Motor neuron (in vitro differentiated cells): Measurements from ENCODE around the gene LONRF2. TPM values are rescaled to one million over a fixed set of nuclear protein-coding genes. Genes with fewer than 3 reads are reported as not detected.
"Not testable (repeated sequence)": the region's sequence is repeated elsewhere in the genome, so short reads cannot be mapped to it uniquely, and the experiment has no call there.

ENCODE experiments used
- ATAC-seq, 8 experiments: fragments of 200-7000 bp; cut with Tn5 transposase; replicated peaks in 6 of 8; 2 replicates each; pipeline ENCODE4 v1.8.0; 2021; ENCODE audit warnings: mild to moderate bottlenecking in 8 of 8, moderate library complexity in 8 of 8
- H3K27ac ChIP-seq, 2 donors: fragments of 250-450 bp; sonication (Bioruptor Pico); 2 replicates each; pipeline ENCODE4 v1.9.0; 2021; ENCODE audit warnings: antibody characterized with exemption in 2 of 2, mild to moderate bottlenecking in 2 of 2, moderate library complexity in 1 of 2
- H3K4me1 ChIP-seq, 2 donors: fragments of 250-450 bp; sonication (Bioruptor Pico); replicated peaks in 1 of 2; 2 replicates each; pipeline ENCODE4 v1.6.1; 2021; ENCODE audit warnings: antibody characterized with exemption in 2 of 2, mild to moderate bottlenecking in 2 of 2, moderate library complexity in 1 of 2
- H3K4me3 ChIP-seq, 5 donors: fragments of 250-450 bp; sonication (Bioruptor Pico); 2 replicates each; pipeline ENCODE4 v1.9.0; 2021; ENCODE audit warnings: antibody characterized with exemption in 5 of 5, mild to moderate bottlenecking in 5 of 5, moderate library complexity in 4 of 5
- WGBS, 10 experiments: fragments of 450-650 bp; shearing (Covaris generic); methylation state at CpG; one replicate each; pipeline ENCODE4 v1.0.0; 2022; 5-methylcytosine and 5-hydroxymethylcytosine counted together
- in situ Hi-C, 9 experiments: fragments of 400-800 bp; cut with MboI; loops; one replicate each; pipeline ENCODE4 v1.15.0; 2021; ENCODE audit warnings: low sequenced_read_pairs in 9 of 9, low pct_unique_long_range_greater_than_20kb in 2 of 9; ENCODE audit not compliant: unreplicated experiment in 9 of 9
- total RNA-seq, 8 experiments: library from RNA; unstranded; fragments of 300-600 nt; gene quantifications; 2 replicates each; pipeline versions ENCODE4 v1.2.3 to v1.2.4, GENCODE V29; 2022

Gene LONRF2
- total RNA-seq = 10 to 100 TPM in 4 of 8 experiments, 1 to 10 TPM in 1, under 1 TPM in 3; 0.10 to 50.5 (median 9.2) TPM

DNA sequence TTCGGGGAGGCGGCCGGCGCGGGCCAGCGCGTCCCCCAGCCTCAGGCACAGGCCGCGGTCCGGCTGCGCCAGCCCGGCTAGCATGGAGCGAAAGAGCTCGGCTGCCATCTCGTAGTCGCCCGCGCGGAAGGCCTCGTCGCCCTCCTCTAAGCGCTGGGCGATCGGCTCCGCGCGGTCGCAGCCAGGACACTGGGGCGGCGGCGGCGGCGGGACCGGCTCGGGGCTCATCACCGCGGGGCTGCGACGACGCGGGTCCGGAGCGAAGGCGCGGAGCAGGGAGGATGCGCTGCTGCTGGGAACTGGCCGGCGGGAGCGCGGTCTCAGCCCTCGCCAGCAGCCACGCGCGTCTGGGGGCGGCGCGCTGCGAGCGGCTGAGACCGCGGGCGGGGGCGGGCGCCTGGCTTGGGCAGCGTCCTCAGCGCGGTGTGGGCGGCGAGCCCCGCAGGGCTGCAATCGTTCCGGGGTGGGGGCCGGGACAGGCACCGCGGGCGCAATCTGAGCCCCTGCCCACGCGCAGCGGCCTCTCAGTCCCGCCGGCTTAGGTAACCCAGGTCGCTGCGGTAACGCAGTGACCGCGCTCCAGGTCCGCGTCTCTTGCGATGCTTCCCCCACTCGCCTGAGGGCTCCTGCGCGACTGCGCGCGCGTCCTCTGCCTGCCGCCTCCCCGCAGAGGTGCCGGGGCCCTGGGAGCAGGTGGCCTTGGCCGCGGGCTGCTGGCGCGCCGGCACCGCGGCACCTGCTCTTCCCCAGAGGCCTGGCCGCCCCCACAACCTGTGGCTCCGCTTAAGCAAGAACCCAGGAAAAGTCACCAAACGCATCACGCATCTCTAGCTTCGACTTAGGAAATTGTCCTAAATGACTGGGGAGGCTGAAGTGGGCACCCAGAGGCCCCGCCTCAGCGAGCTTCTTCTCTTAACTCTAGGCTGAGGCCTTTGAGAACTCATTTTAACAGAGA is at the start of gene LONRF2:
TSS of gene LONRF2 (minus strand) at position 636 of the 955 bp plus-strand sequence. CDS start at position 228, 408 bp downstream.
- 0 to 25% (median 8%) methylated on average over 1 to 8 of the region's 113 CpGs; no CpG with 5 or more reads in 4 of the 10 experiments for WGBS, 10 experiments
- Histone ChIP-seq H3K27ac (peak within 1 kb of the TSS; percentile 66 to 78), H3K4me3 (peak within 1 kb of the TSS; percentile 56 to 78 (median 65)), H3K4me1 (peaks cover 4 to 10% of the 10 kb centered on the region in 2 donors)
- in situ Hi-C loops = no loop called here
- ATAC-seq = peak; percentile 26 to 83 (median 78)

DNA sequence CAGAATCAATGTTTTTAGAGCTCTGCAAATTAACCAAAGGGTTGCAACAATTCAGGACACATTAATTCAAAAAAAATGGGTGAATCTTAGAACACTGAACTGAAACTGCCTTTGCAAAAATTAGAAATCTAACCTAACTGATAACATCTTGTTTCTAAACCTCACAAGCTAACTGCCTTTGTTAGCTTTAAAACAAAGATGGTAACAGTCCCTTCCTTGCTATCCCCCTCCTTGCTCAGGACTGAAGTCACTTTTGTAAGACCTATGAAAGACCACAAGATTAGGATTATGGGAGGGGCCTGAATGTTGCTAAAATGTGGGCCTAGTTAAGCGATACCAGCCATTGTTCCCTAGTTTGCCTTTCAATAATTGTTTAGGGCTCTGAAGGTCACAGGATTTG is 44.9 kb upstream of the LONRF2 start:
- no peak for ATAC-seq
- in situ Hi-C loops = no loop called here
- Histone ChIP-seq H3K4me1 (no peaks in the 10 kb centered on the region), H3K27ac (no peak overlapping the region), H3K4me3 (no peak overlapping the region)
- 33 to 100% (median 78%) methylated on average over 1 of the region's 1 CpG; no CpG with 5 or more reads in 3 of the 10 experiments for WGBS, 10 experiments

DNA sequence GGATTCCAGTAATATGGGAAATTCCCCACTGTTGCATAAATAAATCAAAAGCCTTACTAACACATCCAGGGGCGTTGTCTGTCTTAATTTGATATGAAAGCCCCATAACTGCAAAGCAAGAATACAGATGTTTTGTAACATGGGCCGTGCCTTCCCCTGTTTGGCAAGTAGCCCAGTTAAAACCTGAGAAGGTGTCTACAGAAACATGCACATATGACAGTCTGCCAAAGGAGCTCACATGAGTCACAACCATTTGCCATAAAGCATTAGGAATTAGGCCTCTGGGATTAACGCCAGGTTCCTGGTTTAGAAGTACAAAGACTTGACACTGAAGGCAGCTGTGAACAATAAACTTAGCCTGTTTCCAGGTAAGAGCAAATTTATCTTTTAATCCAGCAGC is 43.1 kb upstream of the LONRF2 start:
- peak in 2 of 8 experiments; percentile 46 to 48 for ATAC-seq
- Histone ChIP-seq H3K27ac (no peak overlapping the region), H3K4me3 (no peak overlapping the region), H3K4me1 (no peaks in the 10 kb centered on the region)
- WGBS, 10 experiments = 0 to 86% (median 33%) methylated on average over 1 to 3 of the region's 3 CpGs; no CpG with 5 or more reads in 3 of the 10 experiments
- in situ Hi-C loops = no loop called here

DNA sequence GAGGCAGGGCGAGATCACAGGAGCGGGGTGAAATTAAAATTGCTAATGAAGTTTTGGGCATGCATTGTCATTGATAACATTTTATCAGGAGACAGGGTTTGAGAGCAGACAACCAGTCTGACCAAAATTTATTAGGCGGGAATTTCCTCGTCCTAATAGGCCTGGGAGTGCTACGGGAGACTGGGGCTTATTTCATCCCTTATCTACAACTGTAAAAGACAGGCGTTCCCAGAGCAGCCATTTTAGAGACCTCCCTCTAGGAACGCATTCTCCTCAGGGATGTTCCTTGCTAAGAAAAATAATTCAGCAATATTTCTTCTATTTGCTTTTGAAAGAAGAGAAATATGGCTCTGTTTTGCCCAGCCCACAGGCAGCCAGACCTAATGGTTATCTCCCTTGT is 40.0 kb upstream of the LONRF2 start:
- ATAC-seq, in situ Hi-C loops: not testable (repeated sequence)

DNA sequence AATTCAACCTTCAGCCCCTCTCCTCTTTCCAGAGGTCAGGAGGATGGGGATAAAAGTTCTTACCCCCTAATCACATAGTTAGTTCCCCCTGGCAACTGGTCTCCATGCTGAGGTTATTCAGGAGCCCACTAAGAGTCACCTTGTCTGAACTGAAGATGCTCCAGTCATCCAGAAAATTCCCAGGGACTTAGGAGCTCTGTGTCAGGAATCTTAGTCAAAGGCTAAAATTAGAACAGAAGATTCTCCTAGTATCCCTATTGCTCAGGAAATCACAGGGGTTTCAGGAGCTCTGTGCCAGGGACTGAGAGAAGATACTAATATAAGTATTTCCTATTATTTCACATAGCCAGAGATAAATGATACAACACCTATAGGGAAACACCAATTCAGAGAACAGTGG is 37.3 kb upstream of the LONRF2 start:
- in situ Hi-C loops = no loop called here
- no peak overlapping the region for H3K4me3 ChIP-seq
- H3K4me1 ChIP-seq = no peaks in the 10 kb centered on the region
- no peak for ATAC-seq
- H3K27ac ChIP-seq = no peak overlapping the region

More for the DNA sequence above, 40.0 kb upstream of the LONRF2 start:
- not testable (repeated sequence) for H3K4me3 ChIP-seq, H3K27ac ChIP-seq, H3K4me1 ChIP-seq
- 60 to 100% (median 89%) methylated on average over 1 to 7 of the region's 7 CpGs; no CpG with 5 or more reads in 1 of the 10 experiments for WGBS, 10 experiments

DNA sequence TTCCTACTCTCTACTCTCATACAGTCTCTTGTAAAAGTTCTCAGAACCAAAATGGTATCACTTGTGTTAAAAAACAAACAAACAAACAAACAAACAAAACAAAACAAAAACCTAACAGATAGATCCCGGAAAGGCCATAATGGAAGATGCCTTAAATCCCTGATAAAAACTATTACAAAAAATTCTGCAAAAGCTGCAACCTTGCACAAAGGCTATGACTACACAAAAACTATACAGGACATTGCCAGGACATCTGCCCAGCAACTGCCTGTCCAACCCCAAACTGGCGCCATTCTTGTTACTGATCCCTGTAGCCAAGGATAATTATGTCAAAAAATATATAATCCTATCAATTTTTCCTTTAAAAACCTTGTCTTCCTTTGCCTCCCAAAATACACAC is 36.3 kb upstream of the LONRF2 start:
- H3K27ac ChIP-seq = no peak overlapping the region
- in situ Hi-C loops = no loop called here
- H3K4me3 ChIP-seq = no peak overlapping the region
- ATAC-seq = no peak
- no peaks in the 10 kb centered on the region for H3K4me1 ChIP-seq
- 10 to 100% (median 78%) methylated on average over 1 to 2 of the region's 2 CpGs; no CpG with 5 or more reads in 1 of the 10 experiments for whole genome bisulfite sequencing, 10 experiments

DNA sequence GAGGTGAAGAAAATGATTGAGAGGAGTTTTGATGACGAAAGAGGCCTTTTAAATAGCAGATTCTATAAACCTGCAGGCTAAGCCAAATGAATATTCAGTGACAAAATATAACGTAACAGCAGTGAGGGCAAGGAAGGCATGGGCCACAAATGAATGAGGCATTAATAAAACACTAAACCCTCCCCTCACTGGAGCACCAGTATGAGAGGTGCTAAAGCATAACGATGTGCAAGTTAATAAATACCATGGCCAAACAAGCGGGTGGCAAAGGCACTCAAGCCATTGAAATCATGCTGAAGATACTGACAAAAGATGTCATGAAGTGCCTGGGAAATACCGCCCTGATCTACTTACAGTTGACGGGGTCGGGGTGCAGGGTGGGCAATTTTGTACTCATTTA is 30.2 kb upstream of the LONRF2 start:
- Histone ChIP-seq H3K4me1 (no peaks in the 10 kb centered on the region), H3K27ac (no peak overlapping the region), H3K4me3 (no peak overlapping the region)
- no peak for ATAC-seq
- 7 to 80% (median 70%) methylated on average over 2 to 7 of the region's 7 CpGs; no CpG with 5 or more reads in 1 of the 10 experiments for WGBS, 10 experiments
- in situ Hi-C loops = no loop called here

DNA sequence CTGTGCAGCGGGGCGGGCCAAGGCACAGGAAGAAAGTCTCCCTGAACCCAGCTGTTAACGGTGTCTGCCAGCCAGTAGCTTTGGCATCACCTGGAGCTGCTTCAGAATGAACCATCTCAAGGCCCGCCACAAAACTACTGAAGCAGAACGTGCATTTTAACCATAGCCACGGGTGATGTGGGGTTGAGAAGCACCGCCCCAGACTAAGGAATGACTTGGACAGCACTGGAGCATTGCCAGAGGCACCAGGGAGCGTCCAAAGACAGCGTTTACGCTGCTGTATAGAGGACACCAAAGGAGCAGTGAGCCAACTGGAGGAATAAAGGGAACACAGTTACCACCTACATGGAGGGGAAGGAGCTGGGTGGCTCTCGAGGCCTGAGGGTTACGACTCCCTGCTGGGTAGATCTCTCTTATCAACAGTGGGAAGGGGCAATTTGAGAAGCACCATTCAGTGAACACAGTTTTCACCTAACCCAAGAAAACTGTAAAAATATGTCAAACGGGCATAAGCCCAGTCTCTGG is 28.4 kb upstream of the LONRF2 start:
- 25 to 95% (median 45%) methylated on average over 3 to 10 of the region's 13 CpGs; no CpG with 5 or more reads in 3 of the 10 experiments for WGBS, 10 experiments
- H3K4me1 ChIP-seq = no peaks in the 10 kb centered on the region
- H3K4me3 ChIP-seq = no peak overlapping the region
- no peak for ATAC-seq
- H3K27ac ChIP-seq = no peak overlapping the region
- in situ Hi-C loops = no loop called here

DNA sequence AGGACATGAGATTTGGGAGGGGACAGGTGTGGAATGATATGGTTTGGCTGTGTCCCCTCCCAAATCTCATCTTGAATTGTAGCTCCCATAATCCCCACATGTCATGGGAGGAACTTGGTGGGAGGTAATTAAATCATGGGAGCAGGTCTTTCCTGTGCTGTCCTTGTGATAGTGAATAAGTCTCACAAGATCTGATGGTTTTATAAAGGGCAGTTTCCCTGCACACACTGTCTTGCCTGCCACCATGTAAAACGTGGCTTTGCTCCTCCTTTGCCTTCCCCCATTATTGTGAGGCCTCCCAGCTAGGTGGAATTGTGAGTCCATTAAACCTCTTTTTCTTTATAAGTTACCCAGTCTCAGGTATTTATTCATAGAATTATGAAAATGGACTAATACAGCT is 22.8 kb upstream of the LONRF2 start:
- ATAC-seq, in situ Hi-C loops, H3K4me1 ChIP-seq, H3K4me3 ChIP-seq, H3K27ac ChIP-seq: not testable (repeated sequence)
- WGBS, 10 experiments = 0 to 17% (median 7%) methylated on average over 1 of the region's 1 CpG; no CpG with 5 or more reads in 6 of the 10 experiments

DNA sequence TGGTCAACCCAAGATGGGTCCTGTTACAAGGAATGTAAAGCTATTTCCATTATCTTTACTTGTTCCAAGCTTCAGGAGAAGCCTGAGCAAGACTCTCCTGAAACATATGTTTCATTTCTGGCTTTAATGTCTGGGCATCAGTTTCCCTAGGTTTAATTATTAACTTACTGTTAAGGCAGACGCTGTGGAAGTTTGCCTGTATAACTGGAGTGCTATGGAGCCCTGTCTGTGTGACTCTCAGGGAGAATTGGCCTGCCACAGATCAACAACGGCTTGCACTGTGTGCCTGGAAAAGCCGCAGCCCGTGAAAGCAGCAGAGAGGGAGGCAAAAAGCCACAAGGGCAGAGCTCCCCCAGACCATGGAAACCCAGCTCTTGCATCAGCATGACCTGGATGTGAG is 22.1 kb upstream of the LONRF2 start:
- no peaks in the 10 kb centered on the region for H3K4me1 ChIP-seq
- no peak for ATAC-seq
- 0 to 100% (median 40%) methylated on average over 1 to 4 of the region's 4 CpGs; no CpG with 5 or more reads in 3 of the 10 experiments for WGBS, 10 experiments
- in situ Hi-C loops = no loop called here
- H3K4me3 ChIP-seq = no peak overlapping the region
- H3K27ac ChIP-seq = no peak overlapping the region

DNA sequence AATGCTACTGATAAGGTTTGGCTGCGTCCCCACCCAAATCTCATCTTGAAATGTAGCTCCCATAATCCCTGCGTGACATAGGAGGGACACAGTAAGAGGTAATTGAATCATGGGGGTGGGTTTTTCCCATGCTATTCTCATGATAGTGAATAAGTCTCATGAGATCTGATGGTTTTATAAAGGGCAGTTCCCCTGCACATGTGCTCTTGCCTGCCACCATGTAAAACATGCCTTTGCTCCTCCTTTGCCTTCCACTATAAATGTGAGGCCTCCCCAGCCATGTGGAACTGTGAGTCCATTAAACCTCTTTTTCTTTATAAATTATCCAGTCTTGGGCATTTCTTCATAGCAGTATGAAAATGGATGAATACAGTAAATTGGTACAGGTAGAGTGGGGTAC is 20.2 kb upstream of the LONRF2 start:
- in situ Hi-C loops, ATAC-seq, H3K27ac ChIP-seq, H3K4me1 ChIP-seq, H3K4me3 ChIP-seq: not testable (repeated sequence)
- WGBS, 10 experiments = 28 to 100% (median 89%) methylated on average over 1 to 2 of the region's 2 CpGs; no CpG with 5 or more reads in 5 of the 10 experiments

DNA sequence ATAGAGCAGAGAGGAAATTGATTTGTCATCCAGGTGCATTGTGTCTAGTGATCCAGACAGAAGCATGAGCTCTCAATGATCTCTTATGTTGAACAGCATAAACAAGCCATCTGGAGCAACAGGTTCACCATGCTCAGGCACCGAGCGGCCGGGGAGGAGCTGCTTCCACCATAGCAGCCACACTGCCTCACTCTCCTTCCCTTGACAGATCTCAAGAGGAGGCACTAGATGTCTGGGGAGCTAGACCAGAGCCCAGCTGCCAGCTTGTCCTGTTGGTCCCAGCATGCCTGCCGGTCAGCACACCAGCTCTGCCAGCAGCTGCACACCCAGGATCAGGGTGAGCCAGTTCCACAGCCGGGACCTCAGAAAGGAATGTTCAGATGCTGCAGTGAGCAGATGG is 17.5 kb upstream of the LONRF2 start:
- ATAC-seq = no peak
- Histone ChIP-seq H3K4me3 (no peak overlapping the region), H3K27ac (no peak overlapping the region), H3K4me1 (no peaks in the 10 kb centered on the region)
- 33 to 93% (median 71%) methylated on average over 1 to 5 of the region's 5 CpGs; no CpG with 5 or more reads in 6 of the 10 experiments for WGBS, 10 experiments
- in situ Hi-C loops = no loop called here

DNA sequence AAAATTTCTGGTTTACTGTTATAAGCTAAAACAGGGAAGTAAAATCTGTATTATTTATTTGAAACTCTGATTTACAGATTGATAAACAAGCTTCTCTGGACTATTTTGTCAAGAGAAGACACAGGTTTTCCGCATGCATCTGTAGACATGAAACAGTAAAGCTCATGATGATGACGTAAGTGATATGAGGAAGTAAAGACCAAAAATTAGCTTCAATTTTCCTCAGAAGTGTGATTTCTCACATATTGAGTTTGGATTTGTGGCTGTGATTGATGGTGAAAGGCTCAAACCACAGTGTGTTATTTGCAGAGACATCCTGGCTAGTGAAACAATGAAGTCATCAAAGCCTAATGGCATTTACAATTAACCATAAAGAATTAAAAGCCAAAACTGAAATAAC is 12.6 kb upstream of the LONRF2 start:
- WGBS, 10 experiments = 35 to 100% (median 94%) methylated on average over 2 of the region's 2 CpGs; no CpG with 5 or more reads in 2 of the 10 experiments

More for the DNA sequence above, 12.6 kb upstream of the LONRF2 start:
- Histone ChIP-seq H3K27ac (no peak overlapping the region), H3K4me3 (no peak overlapping the region), H3K4me1 (no peaks in the 10 kb centered on the region)
- in situ Hi-C loops = no loop called here
- no peak for ATAC-seq
